Endothelial cell of umbilical vein (primary cell): ENCODE results near the gene PLCH1. TPM values are rescaled to one million over a fixed set of nuclear protein-coding genes. Genes with fewer than 3 reads are reported as not detected.

Experiments
- BruUV-seq: library from RNA; stranded (reverse); fragments of 400-500 nt; replicated peaks from 2 replicates; lab custom pipeline; 2021; lab: Mats Ljungman, UMichigan
- CTCF ChIA-PET: fragments of 300-600, 350-600 bp; sonication (Branson Sonifier 250); formaldehyde crosslinking; loops from one replicate; lab custom pipeline; 2021; ENCODE audit warnings: antibody characterized with exemption, inconsistent platforms; lab: Charles Lee
- POLR2A ChIA-PET: fragments of 300-600, 350-600 bp; sonication (Branson Sonifier 250); formaldehyde crosslinking; loops from one replicate; lab custom pipeline; 2021; ENCODE audit warnings: antibody characterized with exemption, inconsistent platforms; lab: Charles Lee
- DNase-seq: peaks from one replicate; pipeline ENCODE4 v3.0.0-alpha.2; 2011; ENCODE audit warnings: low read depth, low spot score
- FAIRE-seq: peaks from 2 replicates; lab custom pipeline; 2011; peaks lifted over from hg19 to GRCh38; lab: Jason Lieb, UNC
- H2AFZ ChIP-seq: 2 replicates; pipeline ENCODE4 v1.6.0; 2012; ENCODE audit warnings: low read depth, low read length, control low read depth, inconsistent platforms
- H3K27ac ChIP-seq: 2 replicates; pipeline ENCODE4 v1.5.1; 2011; ENCODE audit warnings: low read depth, mild to moderate bottlenecking, control low read depth, low read length, moderate library complexity; ENCODE audit not compliant: insufficient read depth
- H3K27me3 ChIP-seq, 2 experiments: 2 replicates each; pipeline versions ENCODE4 v1.6.0 to v1.6.1; 2011; ENCODE audit warnings: low read length in 2 of 2, mixed read lengths in 1 of 2; ENCODE audit not compliant: control insufficient read depth in 2 of 2, insufficient read depth in 2 of 2
- H3K36me3 ChIP-seq, 2 experiments: 2 replicates in 1 of 2; 3 replicates in 1 of 2; pipeline ENCODE4 v1.5.1; 2011; ENCODE audit warnings: low read length in 2 of 2, mild to moderate bottlenecking in 1 of 2, moderate library complexity in 1 of 2; ENCODE audit not compliant: control insufficient read depth in 2 of 2, insufficient read depth in 2 of 2; ENCODE audit errors: extremely low read depth in 1 of 2
- H3K4me1 ChIP-seq: 3 replicates; pipeline ENCODE4 v1.5.1; 2011; ENCODE audit warnings: mild to moderate bottlenecking, low read length; ENCODE audit not compliant: control insufficient read depth, insufficient read depth; ENCODE audit errors: extremely low read depth
- H3K4me2 ChIP-seq: 2 replicates; pipeline ENCODE4 v1.6.1; 2011; ENCODE audit warnings: low read length, control low read depth, mixed read lengths; ENCODE audit not compliant: insufficient read depth
- H3K4me3 ChIP-seq, 3 experiments: fragments of 200-600 bp in 1 of 3; sonication (generic), shearing (Covaris generic) in 1 of 3; replicated peaks in 1 of 3; 2 replicates each; pipeline ENCODE4 v1.5.1; 2011 to 2016; ENCODE audit warnings: control low read depth in 3 of 3, low read length in 3 of 3, mild to moderate bottlenecking in 2 of 3, inconsistent platforms in 1 of 3, low read depth in 1 of 3, moderate library complexity in 1 of 3; ENCODE audit not compliant: insufficient read depth in 1 of 3
- H3K79me2 ChIP-seq: 2 replicates; pipeline ENCODE4 v1.6.0; 2012; ENCODE audit warnings: low read length, inconsistent platforms; ENCODE audit not compliant: control insufficient read depth, insufficient read depth
- H3K9ac ChIP-seq: replicated peaks from 2 replicates; pipeline ENCODE3; 2011; ENCODE audit warnings: low read length, control low read depth; ENCODE audit not compliant: insufficient read depth; ENCODE audit errors: extremely low read depth
- H3K9me1 ChIP-seq: replicated peaks from 3 replicates; pipeline ENCODE4 v1.6.0; 2011; ENCODE audit warnings: mild to moderate bottlenecking, low read length; ENCODE audit not compliant: control insufficient read depth, insufficient read depth; ENCODE audit errors: extremely low read depth
- H3K9me3 ChIP-seq: replicated peaks from 2 replicates; pipeline ENCODE4 v1.5.1; 2012; ENCODE audit warnings: low read length, inconsistent platforms; ENCODE audit not compliant: control insufficient read depth, insufficient read depth
- H4K20me1 ChIP-seq: replicated peaks from 2 replicates; pipeline ENCODE3; 2011; ENCODE audit warnings: mild to moderate bottlenecking, low read length; ENCODE audit not compliant: control insufficient read depth, insufficient read depth; ENCODE audit errors: extremely low read depth
- EZH2 ChIP-seq: IDR thresholded peaks from 2 replicates; pipeline ENCODE4 v1.6.1; 2012; ENCODE audit warnings: borderline replicate concordance, low read depth, mild to moderate bottlenecking, moderate library complexity, low read length, inconsistent platforms; ENCODE audit not compliant: severe bottlenecking
- FOS ChIP-seq: IDR thresholded peaks from 2 replicates; pipeline ENCODE4 v1.6.1; 2011; ENCODE audit warnings: mild to moderate bottlenecking, low read length, moderate library complexity, borderline replicate concordance; ENCODE audit not compliant: insufficient read depth
- GATA2 ChIP-seq: IDR thresholded peaks from 2 replicates; pipeline ENCODE4 v1.7.0; 2011; ENCODE audit warnings: low read depth, mild to moderate bottlenecking, moderate library complexity, mixed read lengths, low read length; ENCODE audit not compliant: insufficient read length, insufficient read depth
- JUN ChIP-seq: IDR thresholded peaks from 2 replicates; pipeline ENCODE4 v1.6.1; 2011; ENCODE audit warnings: borderline replicate concordance, low read depth; ENCODE audit not compliant: insufficient read length, insufficient read depth
- MYC ChIP-seq: IDR thresholded peaks from one replicate; pipeline ENCODE4 v1.6.1; 2011; ENCODE audit warnings: mild to moderate bottlenecking, low read depth, low read length
- POLR2A ChIP-seq: IDR thresholded peaks from 2 replicates; pipeline ENCODE4 v1.6.1; 2012; ENCODE audit warnings: low read depth, mild to moderate bottlenecking, control low read depth, low read length
- POLR2AphosphoS5 ChIP-seq: IDR thresholded peaks from 2 replicates; pipeline ENCODE4 v1.6.1; 2012; ENCODE audit warnings: low read depth, mild to moderate bottlenecking, control low read depth, low read length, moderate library complexity; ENCODE audit not compliant: insufficient read depth
- dilution Hi-C: fragments of 300-500 bp; cut with MboI; formaldehyde crosslinking; loops from one replicate; pipeline ENCODE4 v1.15.0; 2019; ENCODE audit warnings: low sequenced_read_pairs; ENCODE audit not compliant: extremely low pct_ligation_motif_present
- intact Hi-C: fragments of 100-400 bp; cut with micrococcal nuclease; formaldehyde crosslinking; loops from one replicate; pipeline ENCODE4 v1.10.0; 2022
- polyA plus RNA-seq, 4 experiments: library from polyadenylated mRNA; depleted of rRNA in 3 of 4; stranded (reverse) in 3 of 4; unstranded in 1 of 4; fragments of >200 nt; gene quantifications; 2 replicates each; pipeline versions ENCODE4 v1.2.1 to v1.2.3, GENCODE V29; 2011 to 2012; ENCODE audit warnings: missing spikeins in 1 of 4
- total RNA-seq: library from RNA; stranded (reverse); gene quantifications from 2 replicates; pipeline ENCODE4 v1.2.3, GENCODE V29; 2021
- TF ChIP-seq, protein P1 (sequence below), 2 donors: IDR thresholded peaks; 1 replicate in 1 of 2; 2 replicates in 1 of 2; pipeline ENCODE4 v1.5.1; 2011; ENCODE audit warnings: low read length in 2 of 2, mild to moderate bottlenecking in 2 of 2, moderate library complexity in 2 of 2, control low read depth in 1 of 2, inconsistent platforms in 1 of 2, low read depth in 1 of 2; ENCODE audit not compliant: insufficient read depth in 1 of 2; ENCODE audit errors: extremely low read depth in 1 of 2
- TF ChIP-seq, protein P2 (sequence below): IDR thresholded peaks from 2 replicates; pipeline ENCODE4 v1.6.1; 2011; ENCODE audit not compliant: insufficient read depth, insufficient read length

Gene PLCH1
- total and polyA plus RNA-seq, 2 donors (not counting 3 experiments of a cell fraction or from before 2014, with no cell fraction given), result 0.03 TPM; not detected in 1

DNA sequence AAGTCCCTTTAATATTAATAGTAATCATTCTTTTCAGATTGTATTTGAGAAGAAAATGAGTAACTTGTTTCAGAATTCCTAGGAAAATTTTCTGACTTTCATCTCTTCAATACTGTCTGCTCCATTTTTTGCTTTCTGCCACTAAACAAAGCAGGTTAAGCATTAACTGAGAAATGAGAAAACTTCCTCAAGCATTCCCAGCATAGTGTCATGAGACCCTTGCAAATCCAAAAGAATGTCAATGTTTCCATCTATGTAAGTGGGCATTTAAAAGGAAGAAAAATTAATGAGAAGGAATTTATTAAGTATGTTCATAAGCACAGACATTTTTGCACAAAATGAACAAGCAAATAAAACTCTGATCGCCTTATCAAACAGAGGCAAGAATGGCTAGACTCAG, 303.4 kb downstream of the PLCH1 start:
- CTCF ChIA-PET, result no interaction called here

More for the DNA sequence above, 303.4 kb downstream of the PLCH1 start:
- FAIRE-seq (no peak), DNase-seq (no peak)
- TF ChIP-seq FOS (no peak), EZH2 (no peak), POLR2AphosphoS5 (no peak), POLR2A (no peak), JUN (no peak), GATA2 (no peak), MYC (no peak)
- TF ChIP-seq, protein P1, sequence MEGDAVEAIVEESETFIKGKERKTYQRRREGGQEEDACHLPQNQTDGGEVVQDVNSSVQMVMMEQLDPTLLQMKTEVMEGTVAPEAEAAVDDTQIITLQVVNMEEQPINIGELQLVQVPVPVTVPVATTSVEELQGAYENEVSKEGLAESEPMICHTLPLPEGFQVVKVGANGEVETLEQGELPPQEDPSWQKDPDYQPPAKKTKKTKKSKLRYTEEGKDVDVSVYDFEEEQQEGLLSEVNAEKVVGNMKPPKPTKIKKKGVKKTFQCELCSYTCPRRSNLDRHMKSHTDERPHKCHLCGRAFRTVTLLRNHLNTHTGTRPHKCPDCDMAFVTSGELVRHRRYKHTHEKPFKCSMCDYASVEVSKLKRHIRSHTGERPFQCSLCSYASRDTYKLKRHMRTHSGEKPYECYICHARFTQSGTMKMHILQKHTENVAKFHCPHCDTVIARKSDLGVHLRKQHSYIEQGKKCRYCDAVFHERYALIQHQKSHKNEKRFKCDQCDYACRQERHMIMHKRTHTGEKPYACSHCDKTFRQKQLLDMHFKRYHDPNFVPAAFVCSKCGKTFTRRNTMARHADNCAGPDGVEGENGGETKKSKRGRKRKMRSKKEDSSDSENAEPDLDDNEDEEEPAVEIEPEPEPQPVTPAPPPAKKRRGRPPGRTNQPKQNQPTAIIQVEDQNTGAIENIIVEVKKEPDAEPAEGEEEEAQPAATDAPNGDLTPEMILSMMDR (IDR thresholded peaks at IDR 0.05; ENCODE audit: extremely low read depth in 1 of 2, insufficient read depth in 1 of 2, low read depth in 1 of 2, low read length in 2 of 2), result no peak
- TF ChIP-seq, protein P2, sequence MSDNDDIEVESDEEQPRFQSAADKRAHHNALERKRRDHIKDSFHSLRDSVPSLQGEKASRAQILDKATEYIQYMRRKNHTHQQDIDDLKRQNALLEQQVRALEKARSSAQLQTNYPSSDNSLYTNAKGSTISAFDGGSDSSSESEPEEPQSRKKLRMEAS, result no peak
- H2AFZ ChIP-seq, result no peak overlapping the region
- H3K4me3 ChIP-seq, result no peak overlapping the region
- H3K27ac ChIP-seq, result no peak overlapping the region
- no peak overlapping the region for H3K4me2 ChIP-seq
- no peaks in the 10 kb centered on the region for H3K4me1 ChIP-seq
- H3K27me3 ChIP-seq, result no peaks in the 10 kb centered on the region
- intact Hi-C loops (no loop called here), dilution Hi-C loops (no loop called here)
- no TSS peak for BruUV-seq
- H3K9me1 ChIP-seq, result no peaks in the 10 kb centered on the region
- H3K36me3 ChIP-seq, result no peaks in the 10 kb centered on the region
- no peaks in the 10 kb centered on the region for H4K20me1 ChIP-seq
- H3K9me3 ChIP-seq, result no peaks in the 10 kb centered on the region
- H3K9ac ChIP-seq, result no peak overlapping the region
- POLR2A ChIA-PET, result no interaction called here
- H3K79me2 ChIP-seq, result no peaks in the 10 kb centered on the region
